Measurements from ENCODE around the gene GTF2E1. TPM values are rescaled to one million over a fixed set of nuclear protein-coding genes. Genes with fewer than 3 reads are reported as not detected.

Gene GTF2E1
- polyA plus RNA-seq, 1 experiment, result 8.1 TPM

GRCh38 chr3:120824613-120825012 lies 82.1 kb downstream of the GTF2E1 start:
- TF ChIP-seq CTCF (IDR thresholded peaks at IDR 0.05; ENCODE audit: insufficient read depth, low read depth, low read length), result no peak
- DNase-seq (ENCODE audit: low read depth), result no peak
- POLR2A ChIA-PET, result no interaction called here
- no peaks in the 10 kb centered on the region for H3K27me3 ChIP-seq (ENCODE audit: control insufficient read depth, insufficient read depth, low read length)
- CTCF ChIA-PET, result interaction anchor here (0.6 to 1.2 kb wide), 2 partner anchors 29 to 264 kb away, joined by 4 to 5 read pairs; no protein-coding TSS in a partner anchor
- no peaks in the 10 kb centered on the region for H3K36me3 ChIP-seq (ENCODE audit: control insufficient read depth, insufficient read depth, low read length)
- H3K4me3 ChIP-seq (ENCODE audit: low read depth, low read length), result no peak overlapping the region

- ChIA-PET POLR2A (no interaction called here), CTCF (no interaction called here)
- DNase-seq (ENCODE audit: low read depth), result no peak
- Histone ChIP-seq H3K36me3 (ENCODE audit: control insufficient read depth, insufficient read depth, low read length) (no peaks in the 10 kb centered on the region), H3K4me3 (ENCODE audit: low read depth, low read length) (no peak overlapping the region), H3K27me3 (ENCODE audit: control insufficient read depth, insufficient read depth, low read length) (no peaks in the 10 kb centered on the region)
- TF ChIP-seq CTCF (IDR thresholded peaks at IDR 0.05; ENCODE audit: insufficient read depth, low read depth, low read length), result no peak
These were observed 86.3 kb downstream of the GTF2E1 start for GRCh38 chr3:120828796-120829195.

- no peaks in the 10 kb centered on the region for H3K36me3 ChIP-seq (ENCODE audit: control insufficient read depth, insufficient read depth, low read length)
- ChIA-PET POLR2A (no interaction called here), CTCF (interaction anchor here (0.9 kb wide), 1 partner anchor 17 kb away, joined by 3 read pairs; no protein-coding TSS in a partner anchor)
- no peak for DNase-seq (ENCODE audit: low read depth)
- H3K4me3 ChIP-seq (ENCODE audit: low read depth, low read length), result no peak overlapping the region
- no peaks in the 10 kb centered on the region for H3K27me3 ChIP-seq (ENCODE audit: control insufficient read depth, insufficient read depth, low read length)
- TF ChIP-seq CTCF (IDR thresholded peaks at IDR 0.05; ENCODE audit: insufficient read depth, low read depth, low read length), result no peak
These were observed 88.5 kb downstream of the GTF2E1 start for GRCh38 chr3:120831066-120831465.

Small RNA genes lying within 50 kb of the gene (small RNA-seq; reads per million reads assigned to genes)
- not detected for gene MTCO1P29 (ENCODE audit: insufficient read length, low read depth, low replicate concordance)
- not detected for gene MTCO2P29 (ENCODE audit: insufficient read length, low read depth, low replicate concordance)

Other genes starting within 250 kb of the GTF2E1 start
- 94.3 and 137 TPM in 2 replicates for gene NDUFB4, start 146.4 kb upstream of the GTF2E1 start, polyA plus RNA-seq (2011; rRNA removed)
- 0.11 and 0.15 TPM in 2 replicates for gene HGD, start 60.5 kb upstream of the GTF2E1 start, polyA plus RNA-seq (2011; rRNA removed)
- 2.6 and 5.8 TPM in 2 replicates for gene RABL3, start 228 bp upstream of the GTF2E1 start, polyA plus RNA-seq (2011; rRNA removed)
- not detected in 2 replicates for gene STXBP5L, start 165.5 kb downstream of the GTF2E1 start, polyA plus RNA-seq (2011; rRNA removed)

Data from BJ (cell line).